ENCODE data around the gene POM121L2. TPM values are rescaled to one million over a fixed set of nuclear protein-coding genes. Genes with fewer than 3 reads are reported as not detected.
A peak's percentile ranks its signal among the peaks of the same experiment; 100 is the strongest.

The POM121L2 gene
- total and polyA plus RNA-seq, 2 donors (not counting 3 experiments of a cell fraction or from before 2014, with no cell fraction given), result not detected

DNA sequence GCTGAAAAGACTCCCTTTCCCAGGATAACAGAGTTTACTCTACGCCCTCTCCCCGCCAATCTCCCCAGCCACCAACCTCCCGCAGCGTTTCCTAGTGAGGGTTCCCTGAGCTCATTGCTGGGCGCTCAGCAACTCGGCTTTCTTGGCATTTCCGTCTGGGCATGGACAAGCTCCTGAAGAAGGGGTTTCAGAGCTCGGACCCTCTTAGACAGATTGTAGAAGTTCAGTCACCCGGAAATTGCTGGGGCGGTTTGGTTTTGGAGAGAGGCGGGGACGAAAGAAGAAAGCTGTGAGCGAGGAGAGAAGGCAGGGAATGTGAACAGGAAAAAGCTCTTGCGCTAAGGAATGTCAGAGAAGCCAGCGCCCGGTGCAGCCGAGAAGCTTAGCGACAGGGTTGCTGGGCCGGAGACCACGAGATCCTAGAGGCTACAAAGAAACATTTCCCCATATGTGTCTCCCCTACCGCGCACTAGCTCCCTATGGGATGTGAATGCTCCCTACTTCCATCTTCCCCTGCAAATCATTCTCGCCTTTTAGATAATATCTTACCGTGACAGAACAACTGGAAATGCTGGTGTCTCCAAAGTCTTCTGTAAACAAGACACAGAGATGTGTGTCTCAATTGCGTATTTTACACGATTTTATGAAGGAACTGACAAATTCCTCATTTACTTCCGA, 15.8 kb downstream of the POM121L2 start:
- Histone ChIP-seq H3K79me2 (ENCODE audit: control insufficient read depth, insufficient read depth, low read length) (no peaks in the 10 kb centered on the region), H3K27me3 (ENCODE audit: control insufficient read depth in 2 of 2, insufficient read depth in 2 of 2, low read length in 2 of 2) (peaks cover 9 to 13% of the 10 kb centered on the region in 2 experiments), H3K9me1 (replicated peaks; ENCODE audit: control insufficient read depth, extremely low read depth, insufficient read depth, low read length) (no peaks in the 10 kb centered on the region), H3K4me1 (ENCODE audit: control insufficient read depth, extremely low read depth, insufficient read depth, low read length) (peaks cover 17% of the 10 kb centered on the region), H3K36me3 (ENCODE audit: control insufficient read depth in 2 of 2, extremely low read depth in 1 of 2, insufficient read depth in 2 of 2, low read length in 2 of 2) (no peaks in the 10 kb centered on the region), H3K27ac (ENCODE audit: insufficient read depth, low read depth, low read length) (no peak overlapping the region), H3K4me3 (replicated peaks in 1 of 3; ENCODE audit: insufficient read depth in 1 of 3, low read depth in 1 of 3, low read length in 3 of 3) (peak overlapping the region; percentile 18 to 80 (median 72)), H2AFZ (ENCODE audit: low read depth, low read length) (peak overlapping the region; percentile 76), H3K9ac (replicated peaks; ENCODE audit: extremely low read depth, insufficient read depth, low read length) (peak overlapping the region; percentile 13), H4K20me1 (replicated peaks; ENCODE audit: control insufficient read depth, extremely low read depth, insufficient read depth, low read length) (no peaks in the 10 kb centered on the region), H3K9me3 (replicated peaks; ENCODE audit: control insufficient read depth, insufficient read depth, low read length) (no peaks in the 10 kb centered on the region), H3K4me2 (ENCODE audit: insufficient read depth, low read length) (peak overlapping the region; percentile 98)
- FAIRE-seq (peak; percentile 60), DNase-seq (ENCODE audit: low read depth, low spot score) (peak; percentile 39)
- no peak for TF ChIP-seq EZH2 (IDR thresholded peaks at IDR 0.05; ENCODE audit: borderline replicate concordance, low read depth, low read length, severe bottlenecking)
- TF ChIP-seq FOS (IDR thresholded peaks at IDR 0.05; ENCODE audit: borderline replicate concordance, insufficient read depth, low read length), result no peak
- TF ChIP-seq JUN (IDR thresholded peaks at IDR 0.05; ENCODE audit: borderline replicate concordance, insufficient read depth, insufficient read length, low read depth), result no peak
- TF ChIP-seq POLR2AphosphoS5 (IDR thresholded peaks at IDR 0.05; ENCODE audit: insufficient read depth, low read depth, low read length), result no peak
- no peak for TF ChIP-seq GATA2 (IDR thresholded peaks at IDR 0.05; ENCODE audit: insufficient read depth, insufficient read length, low read depth, low read length)
- no peak for TF ChIP-seq MYC (IDR thresholded peaks at IDR 0.05; ENCODE audit: low read depth, low read length)
- TF ChIP-seq, protein P1, sequence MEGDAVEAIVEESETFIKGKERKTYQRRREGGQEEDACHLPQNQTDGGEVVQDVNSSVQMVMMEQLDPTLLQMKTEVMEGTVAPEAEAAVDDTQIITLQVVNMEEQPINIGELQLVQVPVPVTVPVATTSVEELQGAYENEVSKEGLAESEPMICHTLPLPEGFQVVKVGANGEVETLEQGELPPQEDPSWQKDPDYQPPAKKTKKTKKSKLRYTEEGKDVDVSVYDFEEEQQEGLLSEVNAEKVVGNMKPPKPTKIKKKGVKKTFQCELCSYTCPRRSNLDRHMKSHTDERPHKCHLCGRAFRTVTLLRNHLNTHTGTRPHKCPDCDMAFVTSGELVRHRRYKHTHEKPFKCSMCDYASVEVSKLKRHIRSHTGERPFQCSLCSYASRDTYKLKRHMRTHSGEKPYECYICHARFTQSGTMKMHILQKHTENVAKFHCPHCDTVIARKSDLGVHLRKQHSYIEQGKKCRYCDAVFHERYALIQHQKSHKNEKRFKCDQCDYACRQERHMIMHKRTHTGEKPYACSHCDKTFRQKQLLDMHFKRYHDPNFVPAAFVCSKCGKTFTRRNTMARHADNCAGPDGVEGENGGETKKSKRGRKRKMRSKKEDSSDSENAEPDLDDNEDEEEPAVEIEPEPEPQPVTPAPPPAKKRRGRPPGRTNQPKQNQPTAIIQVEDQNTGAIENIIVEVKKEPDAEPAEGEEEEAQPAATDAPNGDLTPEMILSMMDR (IDR thresholded peaks at IDR 0.05; ENCODE audit: extremely low read depth in 1 of 2, insufficient read depth in 1 of 2, low read depth in 1 of 2, low read length in 2 of 2), result no peak
- TF ChIP-seq, protein P2, sequence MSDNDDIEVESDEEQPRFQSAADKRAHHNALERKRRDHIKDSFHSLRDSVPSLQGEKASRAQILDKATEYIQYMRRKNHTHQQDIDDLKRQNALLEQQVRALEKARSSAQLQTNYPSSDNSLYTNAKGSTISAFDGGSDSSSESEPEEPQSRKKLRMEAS (IDR thresholded peaks at IDR 0.05; ENCODE audit: insufficient read depth, insufficient read length), result no peak
- TF ChIP-seq POLR2A (IDR thresholded peaks at IDR 0.05; ENCODE audit: low read depth, low read length), result no peak
- intact Hi-C loops (cut with micrococcal nuclease) (loop anchor here (1.0 to 10.0 kb wide), 6 partner anchors 16 to 459 kb away; no protein-coding TSS in a partner anchor), dilution Hi-C loops (cut with MboI; ENCODE audit: extremely low pct_ligation_motif_present, low sequenced_read_pairs) (no loop called here)
- ChIA-PET POLR2A (interaction anchor here (0.6 kb wide), 1 partner anchor 61 kb away, joined by 3 read pairs; no protein-coding TSS in a partner anchor), CTCF (interaction anchor here (0.7 to 2.0 kb wide), 11 partner anchors 9 to 476 kb away, joined by 3 to 19 read pairs (median 4); partner anchors contain the start of gene POM121L2)
- no TSS peak for BruUV-seq (replicated peaks)
